GM23338 (cell line): Measurements from ENCODE around the gene CDK3. TPM values are rescaled to one million over a fixed set of nuclear protein-coding genes. Genes with fewer than 3 reads are reported as not detected.

Source experiments
- ATAC-seq: fragments of 200-7000 bp; cut with Tn5 transposase; 3 replicates; pipeline ENCODE4 v1.9.1; 2020
- DNase-seq: peaks from one replicate; pipeline ENCODE4 v3.0.0-alpha.2; 2015; ENCODE audit warnings: low spot score
- H2AFZ ChIP-seq: fragments of 200-600 bp; sonication (generic); 2 replicates; pipeline ENCODE4 v1.8.0; 2016; ENCODE audit warnings: antibody characterized with exemption, mild to moderate bottlenecking, moderate library complexity
- H3F3A ChIP-seq: fragments of 200-600 bp; sonication (generic); replicated peaks from 2 replicates; pipeline ENCODE4 v1.8.0; 2017; ENCODE audit warnings: antibody characterized with exemption, mixed run types, low read depth
- H3K27ac ChIP-seq: fragments of 200-600 bp; sonication (generic); 2 replicates; pipeline ENCODE4 v1.6.1; 2016; ENCODE audit warnings: low read depth
- H3K27me3 ChIP-seq: fragments of 200-600 bp; sonication (generic); 2 replicates; pipeline ENCODE4 v1.8.0; 2016; ENCODE audit warnings: mild to moderate bottlenecking, mixed run types, moderate library complexity; ENCODE audit not compliant: insufficient read depth
- H3K36me3 ChIP-seq: fragments of 200-600 bp; sonication (generic); 2 replicates; pipeline ENCODE4 v1.8.0; 2016; ENCODE audit warnings: mild to moderate bottlenecking; ENCODE audit not compliant: insufficient read depth
- H3K4me1 ChIP-seq: fragments of 200-600 bp; sonication (generic); 2 replicates; pipeline ENCODE4 v1.8.0; 2016; ENCODE audit warnings: mild to moderate bottlenecking, moderate library complexity; ENCODE audit not compliant: insufficient read depth
- H3K4me2 ChIP-seq: fragments of 200-600 bp; sonication (generic); 2 replicates; pipeline ENCODE4 v1.7.1; 2017; ENCODE audit warnings: mixed run types
- H3K4me3 ChIP-seq: fragments of 200-600 bp; sonication (generic); 2 replicates; pipeline ENCODE4 v1.6.1; 2016; ENCODE audit warnings: mixed run types
- H3K79me2 ChIP-seq: fragments of 200-600 bp; sonication (generic); replicated peaks from 2 replicates; pipeline ENCODE4 v1.8.0; 2017; ENCODE audit warnings: mild to moderate bottlenecking; ENCODE audit not compliant: insufficient read depth
- H3K9me2 ChIP-seq: fragments of 200-600 bp; sonication (generic); 2 replicates; pipeline ENCODE4 v1.8.0; 2017; ENCODE audit not compliant: insufficient read depth
- H4K20me1 ChIP-seq: fragments of 200-600 bp; sonication (generic); replicated peaks from 2 replicates; pipeline ENCODE4 v1.8.0; 2017; ENCODE audit warnings: mild to moderate bottlenecking; ENCODE audit not compliant: insufficient read depth
- H3K27ac Mint-ChIP-seq: 2 replicates; pipeline ENCODE4 v1.8.0; 2020; ENCODE audit warnings: inconsistent platforms, mild to moderate bottlenecking, moderate library complexity, mixed read lengths
- H3K27me3 Mint-ChIP-seq: 3 replicates; pipeline ENCODE4 v1.8.0; 2022; ENCODE audit warnings: low read depth, mild to moderate bottlenecking, moderate library complexity, mixed read lengths, inconsistent platforms; ENCODE audit not compliant: insufficient read depth, poor library complexity
- H3K36me3 Mint-ChIP-seq: 3 replicates; pipeline ENCODE4 v1.8.0; 2021; ENCODE audit warnings: low read depth, mild to moderate bottlenecking, inconsistent platforms, moderate library complexity, mixed read lengths
- H3K4me1 Mint-ChIP-seq: 3 replicates; pipeline ENCODE4 v1.8.0; 2020; ENCODE audit warnings: mild to moderate bottlenecking, inconsistent platforms, mixed read lengths
- H3K4me3 Mint-ChIP-seq: 3 replicates; pipeline ENCODE4 v1.8.0; 2021; ENCODE audit warnings: moderate library complexity, mild to moderate bottlenecking, inconsistent platforms, mixed read lengths
- H3K9me3 Mint-ChIP-seq: 3 replicates; pipeline ENCODE4 v1.8.0; 2020; ENCODE audit warnings: moderate library complexity, mild to moderate bottlenecking, inconsistent platforms, mixed read lengths
- CREB1 ChIP-seq: fragments of 250-450 bp; sonication (Bioruptor Pico); IDR thresholded peaks from 2 replicates; pipeline ENCODE4 v1.5.0; 2020; ENCODE audit warnings: low read depth, mild to moderate bottlenecking, moderate library complexity
- CTCF ChIP-seq, 2 experiments: fragments of 200-600 bp in 1 of 2; sonication (generic) in 1 of 2; conservative IDR thresholded peaks; 2 replicates each; pipeline versions ENCODE4 v1.5.1 to v1.6.1; 2016 to 2017; ENCODE audit warnings: antibody characterized with exemption in 2 of 2, low read depth in 2 of 2, mild to moderate bottlenecking in 2 of 2, moderate library complexity in 1 of 2
- ETS1 ChIP-seq: IDR thresholded peaks from 2 replicates; pipeline ENCODE4 v1.6.1; 2016; ENCODE audit warnings: antibody characterized with exemption
- EZH2 ChIP-seq: fragments of 200-600 bp; sonication (generic); IDR thresholded peaks from one replicate; pipeline ENCODE4 v1.8.0; 2017; ENCODE audit warnings: antibody characterized with exemption, mild to moderate bottlenecking, low read depth; ENCODE audit not compliant: unreplicated experiment
- EZH2phosphoT487 ChIP-seq: fragments of 200-600 bp; sonication (generic); IDR thresholded peaks from one replicate; pipeline ENCODE4 v1.8.1; 2018; ENCODE audit warnings: antibody characterized with exemption; ENCODE audit not compliant: unreplicated experiment
- JUNB ChIP-seq: IDR thresholded peaks from one replicate; pipeline ENCODE4 v1.6.1; 2016; ENCODE audit warnings: antibody characterized with exemption; ENCODE audit not compliant: unreplicated experiment
- NANOG ChIP-seq: IDR thresholded peaks from 2 replicates; pipeline ENCODE4 v1.6.1; 2016; ENCODE audit warnings: antibody characterized with exemption, borderline replicate concordance
- POLR2AphosphoS5 ChIP-seq: IDR thresholded peaks from 2 replicates; pipeline ENCODE4 v1.6.1; 2016; ENCODE audit warnings: antibody characterized with exemption, low read depth
- REST ChIP-seq: IDR thresholded peaks from one replicate; pipeline ENCODE4 v1.6.1; 2018; ENCODE audit warnings: antibody characterized with exemption; ENCODE audit not compliant: unreplicated experiment
- STAT1 ChIP-seq: IDR thresholded peaks from one replicate; pipeline ENCODE4 v1.6.1; 2016; ENCODE audit warnings: antibody characterized with exemption; ENCODE audit not compliant: unreplicated experiment
- ZNF114 ChIP-seq: fragments of 250-450 bp; sonication (Bioruptor Pico); IDR thresholded peaks from 2 replicates; pipeline ENCODE4 v1.5.0; 2020; ENCODE audit warnings: mild to moderate bottlenecking, moderate library complexity
- ZNF331 ChIP-seq: fragments of 250-450 bp; sonication (Bioruptor Pico); IDR thresholded peaks from 2 replicates; pipeline ENCODE4 v1.5.0; 2020; ENCODE audit warnings: low read depth, mild to moderate bottlenecking, moderate library complexity
- ZNF462 ChIP-seq: fragments of 250-450 bp; sonication (Bioruptor Pico); IDR thresholded peaks from 2 replicates; pipeline ENCODE4 v1.5.0; 2020; ENCODE audit warnings: mild to moderate bottlenecking, moderate library complexity
- polyA plus RNA-seq: library from polyadenylated mRNA; unstranded; fragments of >200 nt; fragmentation: Nextera tagmentation; extraction: Ambion mirVana; gene quantifications from 2 replicates; pipeline ENCODE4 v1.2.1, GENCODE V29; 2016
- total RNA-seq: library from RNA; depleted of rRNA; stranded (reverse); fragments of >200 nt; shearing (Covaris generic); gene quantifications from 2 replicates; pipeline ENCODE4 v1.2.3, GENCODE V29; 2014

CDK3 gene
- total and polyA plus RNA-seq, 2 experiments from 2014 or later: 7.9 to 10.2 TPM

GRCh38 chr17:75985986-75986385 is 14.7 kb upstream of the CDK3 start:
- Histone ChIP-seq H3K4me3 (no peak overlapping the region), H3K79me2 (peaks cover 28% of the 10 kb centered on the region), H4K20me1 (no peaks in the 10 kb centered on the region), H3K36me3 (no peaks in the 10 kb centered on the region), H3K9me2 (no peaks in the 10 kb centered on the region), H3K27me3 (no peaks in the 10 kb centered on the region), H3F3A (peaks cover 9% of the 10 kb centered on the region), H3K4me2 (no peak overlapping the region), H2AFZ (no peak overlapping the region), H3K4me1 (peaks cover 32% of the 10 kb centered on the region), H3K27ac (no peak overlapping the region)
- TF ChIP-seq EZH2phosphoT487 (no peak), ETS1 (no peak), REST (no peak), CREB1 (no peak), NANOG (no peak), CTCF (conservative IDR thresholded peaks at IDR 0.05; ENCODE audit: low read depth in 2 of 2) (no peak), EZH2 (no peak), JUNB (no peak), POLR2AphosphoS5 (no peak), ZNF114 (no peak), STAT1 (no peak), ZNF462 (CRISPR knock-in tag) (no peak), ZNF331 (no peak)
- H3K4me3 Mint-ChIP-seq: no peak overlapping the region
- no peak for DNase-seq
- no peaks in the 10 kb centered on the region for H3K9me3 Mint-ChIP-seq
- ATAC-seq: no peak
- peaks cover 6% of the 10 kb centered on the region; the same call in 2 of the 3 replicates for H3K36me3 Mint-ChIP-seq
- H3K27ac Mint-ChIP-seq: no peak overlapping the region
- peaks cover 32% of the 10 kb centered on the region for H3K4me1 Mint-ChIP-seq
- H3K27me3 Mint-ChIP-seq: peaks cover 4% of the 10 kb centered on the region
